Measurements from ENCODE around the gene APOBEC3F. TPM values are rescaled to one million over a fixed set of nuclear protein-coding genes. Genes with fewer than 3 reads are reported as not detected.
A peak's percentile ranks its signal among the peaks of the same experiment; 100 is the strongest.

Gene APOBEC3F
- total and polyA plus RNA-seq, 7 experiments from 2014 or later, result 4.9 to 40.4 (median 12.7) TPM

DNA sequence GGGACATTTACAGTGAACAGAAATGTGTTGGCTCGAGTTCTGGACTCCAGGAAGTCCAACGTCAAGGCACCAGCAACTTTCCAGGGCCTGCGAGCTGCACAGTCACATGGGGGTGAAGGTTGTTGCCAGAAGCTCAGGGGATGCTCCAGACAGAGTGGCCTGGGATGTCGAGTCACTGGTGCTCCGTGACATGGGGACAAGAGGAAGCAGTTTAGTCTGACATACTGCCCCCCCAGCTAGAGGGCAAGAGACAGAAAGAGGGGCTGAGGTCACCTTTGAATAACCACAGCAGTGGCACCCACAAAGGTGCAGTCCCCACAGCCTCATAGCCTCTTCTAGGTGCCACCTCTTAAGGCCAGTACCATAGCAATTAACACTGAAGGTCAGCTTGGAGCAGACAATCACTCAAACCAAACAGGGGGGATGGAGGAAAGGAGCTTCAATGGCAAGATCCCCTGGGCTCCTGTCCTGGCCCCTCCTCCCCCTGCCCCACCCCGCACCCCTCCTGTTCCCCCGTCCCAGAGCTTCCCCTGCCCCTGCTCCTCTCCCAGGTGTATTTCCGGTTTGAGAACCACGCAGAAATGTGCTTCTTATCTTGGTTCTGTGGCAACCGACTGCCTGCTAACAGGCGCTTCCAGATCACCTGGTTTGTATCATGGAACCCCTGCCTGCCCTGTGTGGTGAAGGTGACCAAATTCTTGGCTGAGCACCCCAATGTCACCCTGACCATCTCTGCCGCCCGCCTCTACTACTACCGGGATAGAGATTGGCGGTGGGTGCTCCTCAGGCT is 15.9 kb upstream of the APOBEC3F start:
- H3K27me3 ChIP-seq (ENCODE audit: control insufficient read depth in 2 of 2, insufficient read depth in 2 of 2, low read length in 2 of 2), result no peaks in the 10 kb centered on the region
- H3K4me3 Mint-ChIP-seq, result peak overlapping the region; percentile 33 to 79 (median 76)
- H3K9me3 Mint-ChIP-seq, result no peaks in the 10 kb centered on the region
- no peak overlapping the region for H3K4me3 ChIP-seq (ENCODE audit: low read length)
- POLR2A ChIA-PET, result interaction anchor here (1.3 kb wide), 1 partner anchor 291 kb away, joined by 3 read pairs; no protein-coding TSS in a partner anchor
- peaks cover 30 to 68% (median 52%) of the 10 kb centered on the region in 7 donors for H3K4me1 Mint-ChIP-seq
- no peaks in the 10 kb centered on the region for H3K9me3 ChIP-seq (ENCODE audit: control insufficient read depth in 2 of 3, low read length in 3 of 3)
- intact Hi-C loops (cut with micrococcal nuclease), result loop anchor here (5.0 to 10.0 kb wide), 3 partner anchors 53 to 500 kb away; partner anchors contain the start of genes APOBEC3G (in 1 of the 2) and ATF4 (in 1 of the 2)
- DNase-seq, result peak in 6 of 9 donors; percentile 23 to 42 (median 28)
- H3K4me1 ChIP-seq (ENCODE audit: control insufficient read depth in 2 of 2, insufficient read depth in 2 of 2, low read length in 2 of 2), result peaks cover 18 to 24% of the 10 kb centered on the region in 2 donors
- H3K36me3 ChIP-seq (ENCODE audit: control insufficient read depth in 2 of 3, insufficient read depth in 3 of 3, low read length in 3 of 3), result peaks cover 0 to 24% (median 6%) of the 10 kb centered on the region in 3 experiments
- H3K27ac ChIP-seq (ENCODE audit: low read depth, low read length), result peak overlapping the region; percentile 45
- CTCF ChIA-PET, result interaction anchor here (0.7 kb wide), 1 partner anchor 66 kb away, joined by 3 read pairs; no protein-coding TSS in a partner anchor
- ATAC-seq, result no peak
- H3K27me3 Mint-ChIP-seq, result no peaks in the 10 kb centered on the region
- peaks cover 0 to 30% (median 7%) of the 10 kb centered on the region in 5 donors for H3K36me3 Mint-ChIP-seq
- peak overlapping the region; percentile 20 to 89 (median 82) for H3K27ac Mint-ChIP-seq

DNA sequence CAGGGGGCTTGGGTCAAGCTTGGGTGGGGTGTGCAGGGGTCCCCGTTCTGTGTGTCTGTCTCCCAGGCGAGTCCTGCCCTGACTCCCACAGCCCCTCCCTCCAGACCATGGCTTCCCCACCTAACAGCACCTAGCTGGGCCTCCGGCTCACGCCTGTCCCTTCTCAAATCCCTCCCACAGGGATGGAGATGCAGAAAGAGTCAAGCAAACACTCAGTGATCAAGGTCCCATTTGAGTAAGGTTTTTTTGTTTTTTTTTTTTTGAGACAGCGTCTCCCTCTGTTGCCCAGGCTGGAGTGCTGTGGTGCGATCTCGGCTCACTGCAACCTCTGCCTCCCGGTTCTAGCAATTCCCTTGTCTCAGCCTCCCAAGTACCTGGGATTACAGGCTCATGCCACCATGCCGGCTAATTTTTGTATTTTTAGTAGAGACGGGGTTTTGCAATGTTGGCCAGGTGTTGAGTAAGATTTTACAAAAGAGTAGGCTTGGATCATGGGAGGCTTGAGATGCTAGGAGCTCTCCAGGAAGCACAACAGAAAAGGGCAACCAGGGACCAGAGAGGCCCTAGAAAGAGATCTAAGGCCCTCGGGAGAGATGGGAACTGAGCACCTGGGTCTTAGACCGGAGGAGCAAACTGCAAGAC is 14.0 kb upstream of the APOBEC3F start:
- Mint-ChIP-seq H3K9me3 (no peaks in the 10 kb centered on the region), H3K4me3 (peak overlapping the region in 1 of 10 donors; percentile 20), H3K36me3 (peaks cover 0 to 22% (median 7%) of the 10 kb centered on the region in 5 donors), H3K4me1 (peaks cover 21 to 56% (median 41%) of the 10 kb centered on the region in 7 donors), H3K27me3 (no peaks in the 10 kb centered on the region), H3K27ac (peak overlapping the region in 8 of 9 donors; percentile 56 to 81 (median 72))
- Histone ChIP-seq H3K4me3 (ENCODE audit: low read length) (no peak overlapping the region), H3K27me3 (ENCODE audit: control insufficient read depth in 2 of 2, insufficient read depth in 2 of 2, low read length in 2 of 2) (no peaks in the 10 kb centered on the region), H3K9me3 (ENCODE audit: control insufficient read depth in 2 of 3, low read length in 3 of 3) (no peaks in the 10 kb centered on the region), H3K4me1 (ENCODE audit: control insufficient read depth in 2 of 2, insufficient read depth in 2 of 2, low read length in 2 of 2) (peaks cover 18 to 22% of the 10 kb centered on the region in 2 donors), H3K27ac (ENCODE audit: low read depth, low read length) (no peak overlapping the region), H3K36me3 (ENCODE audit: control insufficient read depth in 2 of 3, insufficient read depth in 3 of 3, low read length in 3 of 3) (peaks cover 0 to 24% (median 6%) of the 10 kb centered on the region in 3 experiments)
- intact Hi-C loops (cut with micrococcal nuclease), result loop anchor here in 1 of 2 donors (10.0 kb wide), 1 partner anchor 498 kb away; the partner anchor contains the start of gene ATF4
- POLR2A ChIA-PET, result no interaction called here
- DNase-seq, result no peak
- no peak for ATAC-seq
- CTCF ChIA-PET, result no interaction called here

DNA sequence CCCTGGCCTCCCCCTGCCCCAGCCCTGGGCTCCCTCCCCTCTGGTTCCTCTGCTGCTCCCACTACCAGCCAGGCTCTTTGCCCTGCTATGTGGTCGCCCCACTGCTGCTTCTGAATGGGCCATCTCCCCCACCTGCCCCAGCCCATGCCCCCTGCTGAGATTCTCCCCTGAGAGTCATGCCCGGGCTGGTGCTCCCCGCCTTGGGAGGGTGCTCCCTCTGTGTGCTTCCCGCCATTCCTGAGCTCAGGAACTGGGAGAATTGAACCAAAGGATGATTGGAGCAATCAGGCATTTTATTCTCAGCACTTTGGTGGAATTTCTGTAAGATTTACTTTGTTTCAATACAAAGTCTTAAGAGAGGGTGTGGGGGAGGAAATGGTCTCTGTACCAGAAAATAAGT is 12.9 kb upstream of the APOBEC3F start:
- POLR2A ChIA-PET, result interaction anchor here (0.6 to 0.7 kb wide), 2 partner anchors 70 to 123 kb away, joined by 3 to 6 read pairs; no protein-coding TSS in a partner anchor

DNA sequence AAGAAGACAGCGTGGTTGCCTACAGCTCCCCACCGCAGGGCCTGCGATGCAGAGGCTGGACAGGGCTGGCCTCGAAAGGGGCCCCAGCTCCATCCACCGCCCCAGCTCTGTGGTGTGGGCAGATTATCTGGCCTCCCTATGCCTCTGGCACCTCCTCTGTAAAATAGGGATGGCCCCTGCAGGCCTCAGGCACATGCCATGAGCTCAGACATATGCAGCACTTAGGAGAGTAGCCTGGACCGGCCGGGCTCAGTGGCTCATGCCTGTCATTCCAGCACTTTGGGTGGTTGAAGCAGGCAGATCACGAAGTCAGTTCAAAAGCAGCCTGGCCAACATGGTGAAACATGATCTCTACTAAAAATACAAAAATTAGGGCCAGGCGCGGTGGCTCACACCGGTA is 12.4 kb upstream of the APOBEC3F start:
- no peaks in the 10 kb centered on the region for H3K9me3 ChIP-seq (ENCODE audit: control insufficient read depth in 2 of 3, low read length in 3 of 3)
- H3K36me3 Mint-ChIP-seq, result peaks cover 0 to 28% (median 0%) of the 10 kb centered on the region in 5 donors
- ATAC-seq (no peak), DNase-seq (no peak)
- intact Hi-C loops (cut with micrococcal nuclease), result loop anchor here in 1 of 2 donors (10.0 kb wide), 1 partner anchor 497 kb away; the partner anchor contains the start of gene ATF4
- peaks cover 13 to 18% of the 10 kb centered on the region in 2 donors for H3K4me1 ChIP-seq (ENCODE audit: control insufficient read depth in 2 of 2, insufficient read depth in 2 of 2, low read length in 2 of 2)
- ChIA-PET POLR2A (interaction anchor here (0.6 to 0.7 kb wide), 2 partner anchors 70 to 123 kb away, joined by 3 to 6 read pairs; no protein-coding TSS in a partner anchor), CTCF (interaction anchor here (0.6 kb wide), 1 partner anchor 542 kb away, joined by 3 read pairs; the partner anchor contains the start of gene CACNA1I)
- no peaks in the 10 kb centered on the region for H3K27me3 ChIP-seq (ENCODE audit: control insufficient read depth in 2 of 2, insufficient read depth in 2 of 2, low read length in 2 of 2)
- no peak overlapping the region for H3K4me3 Mint-ChIP-seq
- peaks cover 11 to 44% (median 32%) of the 10 kb centered on the region in 7 donors for H3K4me1 Mint-ChIP-seq
- H3K27ac ChIP-seq (ENCODE audit: low read depth, low read length), result no peak overlapping the region
- H3K9me3 Mint-ChIP-seq, result no peaks in the 10 kb centered on the region
- H3K27me3 Mint-ChIP-seq, result no peaks in the 10 kb centered on the region
- H3K27ac Mint-ChIP-seq, result peak overlapping the region in 3 of 9 donors; percentile 34 to 58 (median 54)
- peaks cover 0 to 32% (median 6%) of the 10 kb centered on the region in 3 experiments for H3K36me3 ChIP-seq (ENCODE audit: control insufficient read depth in 2 of 3, insufficient read depth in 3 of 3, low read length in 3 of 3)
- no peak overlapping the region for H3K4me3 ChIP-seq (ENCODE audit: low read length)

More for the DNA sequence above, 12.9 kb upstream of the APOBEC3F start:
- ATAC-seq, result no peak
- Mint-ChIP-seq H3K36me3 (peaks cover 0 to 24% (median 0%) of the 10 kb centered on the region in 5 donors), H3K4me1 (peaks cover 11 to 45% (median 34%) of the 10 kb centered on the region in 7 donors), H3K4me3 (peak overlapping the region in 1 of 10 donors; percentile 27), H3K9me3 (no peaks in the 10 kb centered on the region), H3K27me3 (no peaks in the 10 kb centered on the region), H3K27ac (peak overlapping the region in 4 of 9 donors; percentile 26 to 54 (median 38))
- Histone ChIP-seq H3K27ac (ENCODE audit: low read depth, low read length) (no peak overlapping the region), H3K4me1 (ENCODE audit: control insufficient read depth in 2 of 2, insufficient read depth in 2 of 2, low read length in 2 of 2) (peaks cover 13 to 18% of the 10 kb centered on the region in 2 donors), H3K36me3 (ENCODE audit: control insufficient read depth in 2 of 3, insufficient read depth in 3 of 3, low read length in 3 of 3) (peaks cover 0 to 30% (median 6%) of the 10 kb centered on the region in 3 experiments), H3K27me3 (ENCODE audit: control insufficient read depth in 2 of 2, insufficient read depth in 2 of 2, low read length in 2 of 2) (no peaks in the 10 kb centered on the region), H3K9me3 (ENCODE audit: control insufficient read depth in 2 of 3, low read length in 3 of 3) (no peaks in the 10 kb centered on the region), H3K4me3 (ENCODE audit: low read length) (no peak overlapping the region)
- no peak for DNase-seq
- intact Hi-C loops (cut with micrococcal nuclease), result loop anchor here in 1 of 2 donors (10.0 kb wide), 1 partner anchor 497 kb away; the partner anchor contains the start of gene ATF4
- CTCF ChIA-PET, result interaction anchor here (0.6 kb wide), 1 partner anchor 543 kb away, joined by 3 read pairs; the partner anchor contains the start of gene CACNA1I

DNA sequence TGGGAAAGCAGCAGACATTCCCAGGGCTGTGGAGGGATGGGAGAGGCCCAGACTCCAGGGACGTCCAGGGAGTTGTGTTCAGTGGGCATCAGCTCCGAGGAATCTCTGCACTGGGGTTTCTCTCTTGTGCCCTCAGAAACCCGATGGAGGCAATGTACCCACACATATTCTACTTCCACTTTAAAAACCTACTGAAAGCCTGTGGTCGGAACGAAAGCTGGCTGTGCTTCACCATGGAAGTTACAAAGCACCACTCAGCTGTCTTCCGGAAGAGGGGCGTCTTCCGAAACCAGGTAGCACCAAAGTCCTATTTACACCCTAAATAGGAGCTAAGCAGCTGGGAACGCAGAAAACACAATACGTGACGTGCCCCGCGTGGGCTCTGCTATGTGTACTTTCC is 11.4 kb upstream of the APOBEC3F start:
- POLR2A ChIA-PET, result interaction anchor here (0.6 to 0.9 kb wide), 2 partner anchors 8 to 1097 kb away, joined by 3 to 4 read pairs; partner anchors contain the start of gene APOBEC3D
- no peak for ATAC-seq

DNA sequence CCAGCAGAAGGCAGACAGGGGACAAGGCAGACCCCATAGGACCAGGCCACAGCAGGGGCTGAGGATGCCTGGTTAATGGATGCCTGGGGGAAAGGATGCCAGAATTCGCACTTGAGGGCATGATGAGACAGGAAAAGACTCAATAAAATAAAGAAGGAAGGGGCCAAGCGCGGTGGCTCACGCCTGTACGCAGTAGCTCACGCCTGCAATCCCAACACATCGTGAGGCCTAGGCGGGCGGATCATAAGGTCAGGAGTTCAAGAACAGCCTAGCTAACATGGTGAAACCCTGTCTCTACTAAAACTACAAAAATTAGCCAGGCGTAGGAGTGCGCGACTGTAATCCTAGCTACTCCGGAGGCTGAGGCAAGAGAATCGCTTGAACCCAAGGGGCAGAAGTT is 10.0 kb upstream of the APOBEC3F start:
- Mint-ChIP-seq H3K27ac (peak overlapping the region in 2 of 9 donors; percentile 31 to 58), H3K36me3 (peaks cover 0 to 17% (median 0%) of the 10 kb centered on the region in 5 donors)

More for the DNA sequence above, 11.4 kb upstream of the APOBEC3F start:
- no peak for DNase-seq
- H3K9me3 ChIP-seq (ENCODE audit: control insufficient read depth in 2 of 3, low read length in 3 of 3), result no peaks in the 10 kb centered on the region
- peaks cover 0 to 26% (median 0%) of the 10 kb centered on the region in 5 donors for H3K36me3 Mint-ChIP-seq
- H3K4me1 ChIP-seq (ENCODE audit: control insufficient read depth in 2 of 2, insufficient read depth in 2 of 2, low read length in 2 of 2), result peaks cover 12% of the 10 kb centered on the region in 2 donors
- CTCF ChIA-PET, result no interaction called here
- no peaks in the 10 kb centered on the region for H3K27me3 ChIP-seq (ENCODE audit: control insufficient read depth in 2 of 2, insufficient read depth in 2 of 2, low read length in 2 of 2)
- no peak overlapping the region for H3K27ac ChIP-seq (ENCODE audit: low read depth, low read length)
- intact Hi-C loops (cut with micrococcal nuclease), result loop anchor here in 1 of 2 donors (10.0 kb wide), 1 partner anchor 496 kb away; the partner anchor contains the start of gene ATF4
- peaks cover 11 to 36% (median 25%) of the 10 kb centered on the region in 7 donors for H3K4me1 Mint-ChIP-seq
- H3K4me3 ChIP-seq (ENCODE audit: low read length), result no peak overlapping the region
- H3K27ac Mint-ChIP-seq, result peak overlapping the region in 1 of 9 donors; percentile 2
- no peaks in the 10 kb centered on the region for H3K9me3 Mint-ChIP-seq
- H3K4me3 Mint-ChIP-seq, result no peak overlapping the region
- no peaks in the 10 kb centered on the region for H3K27me3 Mint-ChIP-seq
- peaks cover 0 to 25% (median 0%) of the 10 kb centered on the region in 3 experiments for H3K36me3 ChIP-seq (ENCODE audit: control insufficient read depth in 2 of 3, insufficient read depth in 3 of 3, low read length in 3 of 3)

More for the DNA sequence above, 10.0 kb upstream of the APOBEC3F start:
- CTCF ChIA-PET, result no interaction called here
- Histone ChIP-seq H3K36me3 (ENCODE audit: control insufficient read depth in 2 of 3, insufficient read depth in 3 of 3, low read length in 3 of 3) (peaks cover 0 to 15% (median 0%) of the 10 kb centered on the region in 3 experiments), H3K4me3 (ENCODE audit: low read length) (no peak overlapping the region), H3K27ac (ENCODE audit: low read depth, low read length) (no peak overlapping the region), H3K9me3 (ENCODE audit: control insufficient read depth in 2 of 3, low read length in 3 of 3) (no peaks in the 10 kb centered on the region), H3K4me1 (ENCODE audit: control insufficient read depth in 2 of 2, insufficient read depth in 2 of 2, low read length in 2 of 2) (no peaks in the 10 kb centered on the region), H3K27me3 (ENCODE audit: control insufficient read depth in 2 of 2, insufficient read depth in 2 of 2, low read length in 2 of 2) (no peaks in the 10 kb centered on the region)
- ATAC-seq, result no peak
- H3K4me3 Mint-ChIP-seq, result no peak overlapping the region
- peaks cover 4 to 21% (median 11%) of the 10 kb centered on the region in 7 donors for H3K4me1 Mint-ChIP-seq
- no peak for DNase-seq
- intact Hi-C loops (cut with micrococcal nuclease), result no loop called here
- POLR2A ChIA-PET, result interaction anchor here (1.4 kb wide), 1 partner anchor 9 kb away, joined by 6 read pairs; the partner anchor contains the start of gene APOBEC3D
- H3K9me3 Mint-ChIP-seq, result no peaks in the 10 kb centered on the region
- H3K27me3 Mint-ChIP-seq, result no peaks in the 10 kb centered on the region

All from naive thymus-derived CD4-positive, alpha-beta T cell (primary cell).